GM20000 (cell line): ENCODE data around the gene ZNF554.

Source experiments
- DNase-seq: peaks from one replicate; pipeline ENCODE4 v3.0.0; 2012; ENCODE audit warnings: low spot score
- CTCF ChIP-seq: IDR thresholded peaks from 2 replicates; pipeline ENCODE4 v1.5.1; 2012; ENCODE audit warnings: mild to moderate bottlenecking, control low read depth; ENCODE audit errors: extremely low read depth, missing control alignments

Gene ZNF554

GRCh38 chr19:2827840-2828489 is 8.3 kb downstream of the ZNF554 start:
- no peak for DNase-seq
- no peak for TF ChIP-seq CTCF

- no peak for TF ChIP-seq CTCF
- DNase-seq: no peak
Measured at GRCh38 chr19:2834294-2834871, 14.7 kb downstream of the ZNF554 start.

GRCh38 chr19:2837430-2837829 is 17.8 kb downstream of the ZNF554 start:
- DNase-seq: no peak
- no peak for TF ChIP-seq CTCF

GRCh38 chr19:2840794-2841791 is 21.4 kb downstream of the ZNF554 start, which contains the start of gene ZNF555:
ZNF555 (plus strand) TSS chr19:2841475; CDS start chr19:2841573, 98 bp downstream.
- TF ChIP-seq CTCF: peak; percentile 8
- DNase-seq: peak; percentile 100

- TF ChIP-seq CTCF: no peak
- DNase-seq: no peak
Measured at GRCh38 chr19:2841855-2842574, 22.3 kb downstream of the ZNF554 start.

GRCh38 chr19:2845107-2845506 is 25.4 kb downstream of the ZNF554 start:
- no peak for DNase-seq
- no peak for TF ChIP-seq CTCF
